H54 (cell line): ENCODE measurements around the gene LST1.
A peak's percentile ranks its signal among the peaks of the same experiment; 100 is the strongest.

Experiments
- DNase-seq: peaks from one replicate; pipeline ENCODE4 v3.0.0; 2011; ENCODE audit warnings: low spot score, mixed read lengths; ENCODE audit not compliant: insufficient read length
- FAIRE-seq: peaks from 3 replicates; lab custom pipeline; 2011; peaks lifted over from hg19 to GRCh38; lab: Jason Lieb, UNC
- POLR2A ChIP-seq: IDR thresholded peaks from 2 replicates; pipeline ENCODE4 v1.6.1; 2011; ENCODE audit warnings: low read depth, mild to moderate bottlenecking, low read length

LST1 gene

DNA sequence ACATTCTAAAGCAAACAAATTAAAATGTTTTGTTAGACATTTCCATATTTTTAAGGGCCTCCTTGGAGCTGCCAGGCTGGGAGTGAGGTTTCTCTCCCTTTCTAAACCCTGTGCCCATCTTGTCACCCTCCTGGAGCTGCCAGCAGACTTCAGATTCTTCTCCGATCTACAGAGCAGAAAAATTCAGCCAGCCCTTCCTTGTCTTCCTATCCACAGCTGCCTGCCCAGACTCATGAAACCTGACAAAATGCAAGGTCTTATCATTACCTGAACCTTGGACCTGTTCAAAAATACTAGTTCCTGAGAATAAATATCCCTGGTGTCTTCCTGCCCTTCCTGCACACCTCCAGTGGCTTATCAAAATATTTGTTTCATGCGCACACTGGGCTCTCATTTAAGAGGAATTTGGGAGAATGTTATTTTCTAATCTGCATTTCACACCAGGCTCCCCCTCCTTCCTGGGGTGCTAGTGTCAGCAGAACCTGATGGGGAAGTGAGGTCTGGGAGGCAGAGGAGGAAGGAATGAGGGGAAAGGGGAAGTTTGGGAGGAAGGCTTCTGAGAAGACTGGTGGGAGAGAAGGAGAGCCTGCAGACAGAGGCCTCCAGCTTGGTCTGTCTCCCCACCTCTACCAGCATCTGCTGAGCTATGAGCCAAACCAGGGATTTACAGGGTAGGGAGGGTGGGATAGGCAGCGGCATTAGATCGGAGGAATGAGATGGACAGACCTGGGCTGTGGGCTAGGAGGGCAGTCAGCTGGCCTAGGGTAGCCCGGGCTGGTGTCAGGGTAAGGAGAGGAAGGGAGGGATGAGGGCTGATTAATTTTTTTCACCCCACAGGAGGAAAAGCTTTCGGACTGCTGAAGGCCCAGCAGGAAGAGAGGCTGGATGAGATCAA lies 28.9 kb downstream of the LST1 start, which contains the start of gene AIF1:
AIF1 (plus strand) TSS at position 551 of the 895 bp plus-strand sequence; CDS start at position 647, 96 bp downstream.
- TF ChIP-seq POLR2A, result no peak
- no peak for DNase-seq
- no peak for FAIRE-seq

DNA sequence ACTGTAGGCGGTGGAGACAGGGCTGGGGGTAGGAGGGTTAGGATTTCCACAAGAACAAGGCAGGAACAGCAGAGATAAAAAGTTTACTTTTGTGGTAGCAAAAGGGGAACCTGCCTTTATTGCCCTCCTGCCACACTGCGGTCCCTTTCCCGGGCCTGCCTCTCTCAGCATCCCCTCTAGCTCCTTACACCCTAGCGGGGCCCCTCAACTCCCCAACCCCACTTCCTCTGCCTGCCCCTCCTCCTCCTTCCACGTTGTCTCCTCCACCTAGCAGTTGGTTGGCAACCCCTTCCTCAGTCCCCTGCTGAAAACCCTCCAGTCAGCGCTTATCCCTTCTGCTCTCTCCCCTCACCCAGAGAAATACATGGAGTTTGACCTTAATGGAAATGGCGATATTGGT lies 29.7 kb downstream of the LST1 start:
- DNase-seq (no peak), FAIRE-seq (no peak)
- no peak for TF ChIP-seq POLR2A

DNA sequence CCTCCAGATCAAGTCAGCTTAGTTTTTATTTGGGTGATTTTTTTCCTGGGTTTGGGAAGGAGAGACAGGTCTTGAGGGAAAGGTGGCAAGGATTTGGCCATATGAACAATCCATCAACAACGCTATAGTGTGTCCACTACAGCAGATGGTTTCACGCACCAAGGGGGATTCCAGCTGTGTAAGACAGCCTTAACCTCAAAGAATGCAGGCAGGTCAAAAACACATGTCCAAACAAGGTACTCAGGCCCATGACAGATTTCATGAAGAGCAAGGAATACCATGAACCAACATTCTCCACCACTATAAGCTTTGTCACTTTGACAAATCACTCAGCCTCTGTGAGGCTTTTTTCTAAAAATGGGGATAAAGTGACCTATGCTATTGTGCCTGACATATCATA lies 30.9 kb downstream of the LST1 start:
- FAIRE-seq, result no peak
- no peak for DNase-seq
- TF ChIP-seq POLR2A, result no peak

DNA sequence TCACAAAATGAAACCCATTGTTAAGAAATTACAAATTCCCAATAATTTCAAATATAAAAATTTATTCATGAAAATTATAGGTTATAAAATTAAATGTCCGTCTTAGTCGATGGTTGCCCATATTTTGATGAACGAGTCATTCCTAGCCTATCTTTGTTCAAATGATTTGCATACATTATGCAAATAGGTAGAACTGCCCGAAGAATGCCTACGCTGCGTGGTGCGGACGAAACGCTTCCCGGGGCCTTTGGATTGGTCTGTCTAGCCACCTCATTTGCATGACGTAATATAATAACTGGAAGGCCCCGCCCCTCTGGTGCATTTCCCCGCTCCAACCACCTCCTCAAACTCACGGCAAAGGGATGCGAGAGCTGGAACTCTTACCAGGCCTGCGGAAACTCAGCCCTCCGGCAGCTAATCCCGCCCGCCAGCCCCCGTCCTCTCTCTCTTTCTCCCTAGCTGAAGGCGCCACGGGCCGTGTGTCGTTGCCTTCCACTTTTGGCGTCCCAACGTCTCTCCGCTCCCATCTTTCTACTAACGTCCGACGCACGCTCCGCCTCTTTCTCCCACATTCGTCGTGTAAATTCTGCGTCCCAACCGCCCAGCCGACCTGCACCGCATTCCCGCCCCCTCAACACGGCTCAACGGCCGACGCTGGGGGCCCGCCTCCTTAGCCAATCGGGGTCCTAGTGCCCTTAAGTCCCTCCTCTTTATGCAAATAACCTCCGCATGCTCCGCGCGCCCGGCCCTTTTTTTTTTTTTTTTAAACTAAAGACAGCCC lies 33.9 kb downstream of the LST1 start:
- FAIRE-seq, result peak; percentile 62
- DNase-seq, result peak; percentile 93

DNA sequence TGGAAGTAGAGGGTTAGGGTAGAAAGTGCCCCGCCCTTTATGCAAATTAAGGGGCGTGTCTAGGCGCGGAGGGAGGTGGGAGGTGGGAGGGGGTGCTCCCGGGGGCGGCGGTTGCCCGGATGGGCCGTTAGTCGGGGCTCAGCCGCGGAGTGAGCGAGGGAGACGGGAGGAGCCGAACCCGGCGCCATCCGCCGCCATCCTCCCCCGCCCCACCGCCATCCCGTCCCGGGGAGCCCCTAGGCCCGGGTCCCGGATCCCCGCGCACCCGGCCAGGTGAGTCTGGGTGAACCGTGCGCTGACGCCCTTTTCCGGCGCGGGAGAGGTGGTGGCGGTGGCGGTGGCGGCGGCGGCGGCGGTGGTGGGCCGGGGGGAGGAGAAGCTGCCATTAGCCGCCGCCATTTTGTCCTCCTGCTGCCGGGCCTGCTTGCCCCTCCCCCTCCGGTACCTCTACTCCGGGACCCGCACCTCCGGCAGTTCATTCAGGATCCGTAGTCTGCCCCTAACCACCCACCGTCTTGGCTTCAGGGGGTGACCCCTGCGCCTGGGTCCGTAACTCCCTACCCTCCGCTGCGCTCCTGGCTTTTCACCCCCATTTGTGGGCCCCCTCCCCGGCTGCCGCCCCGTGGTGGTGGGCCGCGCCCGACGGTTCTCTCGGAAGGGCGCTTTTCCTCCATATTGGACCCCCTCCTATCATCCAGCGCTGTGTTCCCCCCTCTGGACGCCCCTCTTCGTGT lies 34.7 kb downstream of the LST1 start, which contains the start of gene PRRC2A:
PRRC2A (plus strand) TSS at position 130 of the 734 bp plus-strand sequence. CDS start 2,075 bp downstream, outside the sequence.
- TF ChIP-seq POLR2A, result peak; percentile 70
- no peak for FAIRE-seq
- DNase-seq, result peak; percentile 81

More for the DNA sequence above, 33.9 kb downstream of the LST1 start:
- TF ChIP-seq POLR2A, result peak; percentile 84

DNA sequence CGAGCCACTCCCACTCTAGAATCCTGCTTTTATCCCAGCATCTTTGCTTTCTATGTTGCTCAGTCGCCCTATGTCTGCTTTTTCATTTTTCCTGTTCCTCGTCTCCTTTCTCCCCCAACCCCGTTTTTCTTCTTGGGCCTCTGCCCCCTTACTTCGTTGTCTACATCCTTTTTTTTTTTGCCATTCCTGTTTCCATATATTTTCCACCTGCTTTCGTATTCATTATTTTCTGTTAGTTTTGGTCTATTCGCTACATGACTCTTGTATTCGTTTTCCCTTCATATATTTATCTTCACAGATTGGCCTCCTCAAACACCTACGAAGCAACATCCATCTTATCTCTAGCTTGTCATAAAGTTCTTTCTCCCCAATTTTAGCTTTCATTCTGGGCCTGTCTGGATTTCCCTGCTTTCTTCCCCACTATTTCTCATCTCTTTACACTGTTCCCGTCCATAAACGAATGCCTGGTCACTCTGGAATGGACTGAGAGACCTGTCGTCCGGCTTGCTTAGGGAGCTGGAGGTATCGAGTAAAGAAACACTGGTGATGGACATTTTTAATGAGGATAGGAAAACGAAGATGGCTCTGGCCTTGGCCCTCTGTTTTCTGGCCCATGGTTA lies 35.4 kb downstream of the LST1 start:
- FAIRE-seq (no peak), DNase-seq (no peak)
- no peak for TF ChIP-seq POLR2A

DNA sequence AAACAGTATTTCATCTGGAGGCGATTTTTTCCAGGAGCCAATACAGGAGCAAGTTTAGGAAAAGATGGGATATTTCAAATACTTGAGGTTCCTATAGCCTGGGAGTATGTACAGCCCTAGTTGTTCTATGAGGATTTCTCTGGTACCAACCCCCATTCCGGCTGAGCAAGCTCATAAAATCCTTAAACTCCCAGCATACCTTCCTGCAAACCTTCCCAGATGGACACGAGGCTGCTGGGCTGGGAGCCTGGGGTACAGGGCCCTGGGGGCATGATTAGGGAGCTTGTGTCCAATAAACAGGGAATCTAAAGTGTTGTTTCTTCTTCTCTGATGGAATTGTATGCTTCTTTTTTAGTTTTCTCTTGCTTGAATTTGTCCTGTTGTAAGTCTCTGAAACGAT lies 35.9 kb downstream of the LST1 start:
- no peak for FAIRE-seq
- DNase-seq, result no peak
- no peak for TF ChIP-seq POLR2A

DNA sequence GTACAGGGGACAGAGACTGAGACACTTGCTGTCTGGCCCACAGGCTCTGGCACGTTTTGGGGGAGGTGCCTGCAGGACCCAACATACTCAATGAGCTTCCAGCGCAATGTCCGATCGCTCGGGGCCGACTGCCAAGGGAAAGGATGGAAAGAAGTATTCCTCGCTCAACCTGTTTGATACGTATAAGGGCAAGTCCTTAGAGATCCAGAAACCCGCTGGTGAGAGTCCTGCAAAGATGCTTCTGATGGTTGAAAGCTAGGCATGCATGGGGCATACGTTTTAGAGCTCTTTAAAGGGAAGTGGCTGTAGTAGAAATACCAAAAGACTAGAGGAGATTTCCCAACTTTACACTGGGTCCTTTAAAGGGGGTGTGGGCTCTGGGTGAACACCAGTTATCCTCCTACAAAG lies 36.6 kb downstream of the LST1 start:
- no peak for DNase-seq
- FAIRE-seq, result no peak

DNA sequence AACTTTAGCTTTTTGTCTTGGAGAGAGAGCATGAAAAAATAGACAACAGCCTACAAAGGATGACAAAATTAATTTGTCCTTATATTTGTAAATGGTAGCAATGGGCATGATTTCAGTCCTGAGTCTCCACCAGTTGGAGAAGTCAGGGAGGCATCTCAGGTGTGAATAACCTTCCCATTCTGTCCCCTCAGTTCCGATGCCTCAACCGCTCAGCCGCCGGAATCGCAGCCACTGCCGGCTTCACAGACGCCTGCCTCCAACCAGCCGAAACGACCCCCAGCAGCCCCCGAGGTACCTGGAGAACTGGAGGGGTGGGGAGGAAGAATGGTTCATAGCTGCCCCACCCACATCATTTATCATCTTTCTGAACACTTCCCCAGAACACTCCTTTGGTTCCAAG lies 38.0 kb downstream of the LST1 start:
- DNase-seq (no peak), FAIRE-seq (no peak)
- no peak for TF ChIP-seq POLR2A

More for the DNA sequence above, 36.6 kb downstream of the LST1 start:
- TF ChIP-seq POLR2A, result no peak

DNA sequence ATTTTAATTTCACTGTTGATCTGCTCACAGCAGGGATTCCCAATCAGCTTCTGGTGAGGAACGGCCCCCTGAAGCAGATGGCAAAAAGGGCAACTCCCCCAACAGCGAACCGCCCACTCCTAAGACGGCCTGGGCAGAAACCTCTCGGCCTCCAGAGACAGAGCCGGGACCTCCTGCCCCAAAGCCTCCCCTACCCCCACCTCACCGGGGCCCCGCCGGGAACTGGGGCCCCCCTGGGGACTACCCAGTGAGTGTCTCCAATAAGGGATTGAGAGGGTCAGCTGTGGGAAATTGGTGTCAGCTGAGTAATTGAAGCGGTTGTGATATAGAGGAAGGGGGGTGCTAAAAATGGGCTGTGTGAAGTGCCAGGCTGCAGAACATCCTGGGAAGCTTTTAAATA lies 40.9 kb downstream of the LST1 start:
- TF ChIP-seq POLR2A, result no peak
- FAIRE-seq, result no peak

DNA sequence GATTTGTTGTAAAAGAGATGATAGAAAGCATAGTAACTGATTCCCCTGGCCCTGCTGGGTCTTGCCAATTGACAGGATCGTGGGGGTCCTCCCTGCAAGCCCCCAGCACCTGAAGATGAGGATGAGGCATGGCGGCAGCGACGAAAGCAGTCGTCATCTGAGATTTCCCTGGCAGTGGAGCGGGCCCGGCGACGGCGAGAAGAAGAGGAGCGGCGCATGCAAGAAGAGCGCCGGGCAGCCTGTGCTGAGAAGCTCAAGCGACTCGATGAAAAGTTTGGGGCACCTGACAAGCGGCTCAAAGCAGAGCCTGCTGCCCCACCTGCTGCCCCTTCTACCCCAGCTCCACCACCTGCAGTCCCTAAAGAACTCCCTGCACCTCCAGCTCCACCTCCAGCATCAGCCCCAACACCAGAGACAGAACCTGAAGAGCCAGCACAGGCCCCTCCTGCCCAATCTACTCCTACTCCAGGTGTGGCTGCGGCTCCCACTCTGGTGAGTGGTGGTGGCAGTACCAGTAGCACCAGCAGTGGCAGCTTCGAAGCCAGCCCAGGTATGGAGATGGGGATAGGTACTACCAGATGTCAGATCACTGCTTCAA lies 41.7 kb downstream of the LST1 start:
- no peak for FAIRE-seq

More for the DNA sequence above, 40.9 kb downstream of the LST1 start:
- no peak for DNase-seq

DNA sequence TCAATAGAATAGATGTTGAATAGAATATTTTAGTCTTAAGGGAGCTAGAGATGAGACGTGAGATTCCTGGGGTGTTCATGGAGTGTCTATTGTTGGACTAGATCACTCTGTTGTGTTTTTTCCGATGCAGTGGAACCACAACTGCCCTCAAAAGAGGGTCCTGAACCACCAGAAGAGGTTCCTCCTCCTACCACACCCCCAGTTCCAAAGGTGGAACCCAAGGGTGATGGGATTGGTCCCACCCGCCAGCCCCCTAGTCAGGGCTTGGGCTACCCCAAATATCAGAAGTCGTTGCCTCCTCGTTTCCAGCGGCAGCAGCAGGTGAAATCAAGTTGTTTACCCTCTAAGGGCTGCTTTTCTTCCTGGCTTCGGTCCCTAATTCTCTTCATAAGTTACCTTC lies 42.9 kb downstream of the LST1 start:
- FAIRE-seq, result no peak
- TF ChIP-seq POLR2A, result no peak
- no peak for DNase-seq

More for the DNA sequence above, 41.7 kb downstream of the LST1 start:
- TF ChIP-seq POLR2A, result no peak
- no peak for DNase-seq
